Testis (tissue), 3 donors: ENCODE results near the gene COASY. TPM values are rescaled to one million over a fixed set of nuclear protein-coding genes. Genes with fewer than 3 reads are reported as not detected.
"Not testable (repeated sequence)": the region's sequence is repeated elsewhere in the genome, so short reads cannot be mapped to it uniquely, and the experiment has no call there.

Source experiments
- DNase-seq: peaks from one replicate; pipeline ENCODE4 v3.0.0-alpha.2; 2019
- H3K27ac ChIP-seq, 2 donors: fragments of 200-600 bp; sonication (generic); one replicate each; pipeline ENCODE4 v1.5.1; 2019
- H3K27me3 ChIP-seq: fragments of 200-600 bp; sonication (generic); one replicate; pipeline ENCODE4 v1.5.1; 2019
- H3K36me3 ChIP-seq: fragments of 200-600 bp; sonication (generic); one replicate; pipeline ENCODE4 v1.5.1; 2017; ENCODE audit warnings: low read depth; ENCODE audit errors: missing control alignments
- H3K4me1 ChIP-seq: fragments of 200-600 bp; sonication (generic); one replicate; pipeline ENCODE4 v1.5.1; 2019
- H3K4me3 ChIP-seq, 2 donors: fragments of 200-600 bp; sonication (generic); one replicate each; pipeline ENCODE4 v1.5.1; 2017 to 2019
- H3K9me3 ChIP-seq: fragments of 200-600 bp; sonication (generic); one replicate; pipeline ENCODE4 v1.5.1; 2017
- POLR2A ChIP-seq: fragments of 450-650 bp; IDR thresholded peaks from one replicate; pipeline ENCODE4 v1.6.1; 2017; ENCODE audit warnings: antibody characterized with exemption, mild to moderate bottlenecking, moderate library complexity
- WGBS, 2 donors: methylation state at CpG; one replicate each; pipeline ENCODE4 v1.1.5; 2018; 5-methylcytosine and 5-hydroxymethylcytosine counted together
- intact Hi-C: fragments of 100-400 bp; cut with DNase I; formaldehyde crosslinking; loops from one replicate; pipeline ENCODE4 v1.15.1; 2023; ENCODE audit warnings: low total_unique reads
- polyA plus RNA-seq: library from polyadenylated mRNA; stranded (reverse); fragments of 350-450 nt; fragmentation: Illumina TruSeq; extraction: RNeasy Lipid Tissue Mini Kit (QIAGEN cat#74804); gene quantifications from one replicate; pipeline ENCODE4 v1.2.3, GENCODE V29; 2014; ENCODE audit warnings: low read depth, low replicate concordance; ENCODE audit not compliant: insufficient read depth
- total RNA-seq, 2 donors: library from RNA; depleted of rRNA; stranded (reverse); fragments of >200 nt; gene quantifications; one replicate each; pipeline ENCODE4 v1.2.3, GENCODE V29; 2016
- TF ChIP-seq, protein P1 (sequence below), 3 experiments: fragments of 450-650 bp in 2 of 3; fragments of 200-600 bp in 1 of 3; sonication (generic) in 1 of 3; IDR thresholded peaks; one replicate each; pipeline ENCODE4 v1.5.1; 2016 to 2019; ENCODE audit warnings: antibody characterized with exemption in 3 of 3, mild to moderate bottlenecking in 2 of 3, moderate library complexity in 1 of 3

COASY gene
- total and polyA plus RNA-seq, 3 donors from 2014 or later: 52.8 to 103 (median 68.5) TPM

DNA sequence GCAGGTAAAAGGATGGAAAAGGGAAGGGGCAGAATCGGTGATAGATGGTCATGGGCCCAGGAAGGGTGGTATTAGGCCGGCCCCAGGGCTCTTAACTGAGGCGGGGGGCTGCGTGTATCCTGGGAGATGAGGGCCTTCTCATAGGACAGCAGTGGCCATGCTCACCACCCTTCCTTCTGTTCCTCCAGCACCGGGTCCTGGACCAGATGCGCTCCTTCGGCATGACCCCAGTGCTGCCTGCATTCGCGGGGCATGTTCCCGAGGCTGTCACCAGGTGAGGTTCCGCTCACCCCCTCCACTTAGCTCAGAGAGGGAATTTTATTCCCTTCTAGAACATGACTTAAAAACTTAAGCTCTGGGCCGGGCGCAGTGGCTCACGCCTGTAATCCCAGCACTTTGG, 23.5 kb upstream of the COASY start:
- no peaks in the 10 kb centered on the region for H3K9me3 ChIP-seq
- no peaks in the 10 kb centered on the region for H3K36me3 ChIP-seq
- peaks cover 17% of the 10 kb centered on the region for H3K4me1 ChIP-seq
- no peak overlapping the region for H3K4me3 ChIP-seq
- TF ChIP-seq, protein P1, sequence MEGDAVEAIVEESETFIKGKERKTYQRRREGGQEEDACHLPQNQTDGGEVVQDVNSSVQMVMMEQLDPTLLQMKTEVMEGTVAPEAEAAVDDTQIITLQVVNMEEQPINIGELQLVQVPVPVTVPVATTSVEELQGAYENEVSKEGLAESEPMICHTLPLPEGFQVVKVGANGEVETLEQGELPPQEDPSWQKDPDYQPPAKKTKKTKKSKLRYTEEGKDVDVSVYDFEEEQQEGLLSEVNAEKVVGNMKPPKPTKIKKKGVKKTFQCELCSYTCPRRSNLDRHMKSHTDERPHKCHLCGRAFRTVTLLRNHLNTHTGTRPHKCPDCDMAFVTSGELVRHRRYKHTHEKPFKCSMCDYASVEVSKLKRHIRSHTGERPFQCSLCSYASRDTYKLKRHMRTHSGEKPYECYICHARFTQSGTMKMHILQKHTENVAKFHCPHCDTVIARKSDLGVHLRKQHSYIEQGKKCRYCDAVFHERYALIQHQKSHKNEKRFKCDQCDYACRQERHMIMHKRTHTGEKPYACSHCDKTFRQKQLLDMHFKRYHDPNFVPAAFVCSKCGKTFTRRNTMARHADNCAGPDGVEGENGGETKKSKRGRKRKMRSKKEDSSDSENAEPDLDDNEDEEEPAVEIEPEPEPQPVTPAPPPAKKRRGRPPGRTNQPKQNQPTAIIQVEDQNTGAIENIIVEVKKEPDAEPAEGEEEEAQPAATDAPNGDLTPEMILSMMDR (IDR thresholded peaks at IDR 0.05): no peak
- no peak for TF ChIP-seq POLR2A
- H3K27me3 ChIP-seq: no peaks in the 10 kb centered on the region
- no peak overlapping the region for H3K27ac ChIP-seq
- 94% methylated on average over 7 to 14 of the region's 14 CpGs for WGBS, 2 donors
- no peak for DNase-seq
- intact Hi-C loops: no loop called here

DNA sequence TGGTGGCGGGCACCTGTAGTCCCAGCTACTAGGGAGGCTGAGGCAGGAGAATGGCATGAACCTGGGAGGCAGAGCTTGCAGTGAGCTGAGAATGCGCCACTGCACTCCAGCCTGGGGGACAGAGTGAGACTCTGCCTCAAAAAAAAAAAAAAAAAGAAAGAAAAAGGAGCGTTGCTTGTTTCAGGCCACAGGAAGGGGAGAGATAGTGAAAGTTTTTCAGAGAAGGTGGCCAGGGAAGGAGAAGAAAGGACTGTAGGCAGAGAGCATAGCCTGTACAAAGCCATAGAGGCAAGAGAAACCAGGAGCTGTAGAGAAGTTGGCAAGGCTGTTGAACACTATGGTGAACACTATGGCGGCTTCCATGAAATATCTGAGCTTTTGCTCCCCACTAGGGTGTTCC, 21.4 kb upstream of the COASY start:
- intact Hi-C loops, DNase-seq, H3K36me3 ChIP-seq, H3K4me3 ChIP-seq, H3K27ac ChIP-seq, H3K27me3 ChIP-seq, H3K9me3 ChIP-seq: not testable (repeated sequence)
- H3K4me1 ChIP-seq: peaks cover 13% of the 10 kb centered on the region
- 84 to 87% methylated on average over 4 of the region's 4 CpGs for WGBS, 2 donors

DNA sequence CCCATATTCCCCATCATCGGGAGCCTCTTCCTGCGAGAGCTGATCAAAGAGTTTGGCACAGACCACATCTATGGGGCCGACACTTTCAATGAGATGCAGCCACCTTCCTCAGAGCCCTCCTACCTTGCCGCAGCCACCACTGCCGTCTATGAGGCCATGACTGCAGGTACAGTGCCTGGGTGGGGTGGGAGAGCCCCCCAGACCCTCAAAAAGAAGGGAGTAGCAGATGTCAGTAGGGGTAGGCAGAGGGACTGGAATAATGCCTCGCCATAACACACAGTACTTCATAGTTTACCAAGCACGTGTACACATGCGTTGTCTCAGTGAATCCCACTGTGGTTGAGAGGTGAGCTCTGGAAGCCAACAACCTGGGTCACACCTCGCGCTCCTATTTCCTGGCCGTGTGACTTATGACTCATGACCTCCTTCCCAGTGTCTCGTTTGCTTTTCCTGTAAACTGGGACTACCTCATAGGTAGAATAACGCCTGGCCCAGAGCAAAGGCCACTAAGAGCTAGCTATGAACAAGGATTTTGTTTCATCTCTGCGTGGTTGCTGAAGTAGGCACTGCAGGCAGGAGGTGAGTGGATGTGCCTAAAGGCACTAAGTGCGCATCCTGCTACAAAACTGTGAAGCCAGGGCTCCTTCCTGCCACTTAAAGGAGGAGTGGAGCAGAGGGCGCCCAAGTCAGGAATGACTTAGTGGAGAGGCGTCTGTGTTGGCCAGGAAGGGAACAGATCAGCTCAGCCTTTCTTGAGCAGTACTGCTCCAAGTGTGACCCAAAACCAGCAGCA, 20.7 kb upstream of the COASY start:
- no peak for DNase-seq
- no peaks in the 10 kb centered on the region for H3K36me3 ChIP-seq
- TF ChIP-seq, protein P1 (IDR thresholded peaks at IDR 0.05): no peak
- TF ChIP-seq POLR2A: no peak
- no peak overlapping the region for H3K27ac ChIP-seq
- peaks cover 10% of the 10 kb centered on the region for H3K4me1 ChIP-seq
- H3K27me3 ChIP-seq: no peaks in the 10 kb centered on the region
- no peaks in the 10 kb centered on the region for H3K9me3 ChIP-seq
- intact Hi-C loops: no loop called here
- no peak overlapping the region for H3K4me3 ChIP-seq
- WGBS, 2 donors: 86 to 88% methylated on average over 17 of the region's 17 CpGs

DNA sequence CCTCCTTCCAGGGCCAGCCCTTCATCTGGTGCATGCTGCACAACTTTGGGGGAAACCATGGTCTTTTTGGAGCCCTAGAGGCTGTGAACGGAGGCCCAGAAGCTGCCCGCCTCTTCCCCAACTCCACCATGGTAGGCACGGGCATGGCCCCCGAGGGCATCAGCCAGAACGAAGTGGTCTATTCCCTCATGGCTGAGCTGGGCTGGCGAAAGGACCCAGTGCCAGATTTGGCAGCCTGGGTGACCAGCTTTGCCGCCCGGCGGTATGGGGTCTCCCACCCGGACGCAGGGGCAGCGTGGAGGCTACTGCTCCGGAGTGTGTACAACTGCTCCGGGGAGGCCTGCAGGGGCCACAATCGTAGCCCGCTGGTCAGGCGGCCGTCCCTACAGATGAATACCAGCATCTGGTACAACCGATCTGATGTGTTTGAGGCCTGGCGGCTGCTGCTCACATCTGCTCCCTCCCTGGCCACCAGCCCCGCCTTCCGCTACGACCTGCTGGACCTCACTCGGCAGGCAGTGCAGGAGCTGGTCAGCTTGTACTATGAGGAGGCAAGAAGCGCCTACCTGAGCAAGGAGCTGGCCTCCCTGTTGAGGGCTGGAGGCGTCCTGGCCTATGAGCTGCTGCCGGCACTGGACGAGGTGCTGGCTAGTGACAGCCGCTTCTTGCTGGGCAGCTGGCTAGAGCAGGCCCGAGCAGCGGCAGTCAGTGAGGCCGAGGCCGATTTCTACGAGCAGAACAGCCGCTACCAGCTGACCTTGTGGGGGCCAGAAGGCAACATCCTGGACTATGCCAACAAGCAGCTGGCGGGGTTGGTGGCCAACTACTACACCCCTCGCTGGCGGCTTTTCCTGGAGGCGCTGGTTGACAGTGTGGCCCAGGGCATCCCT, 18.5 kb upstream of the COASY start:
- no peaks in the 10 kb centered on the region for H3K9me3 ChIP-seq
- H3K4me3 ChIP-seq: no peak overlapping the region
- H3K27me3 ChIP-seq: no peaks in the 10 kb centered on the region
- no peak for TF ChIP-seq POLR2A
- TF ChIP-seq, protein P1 (IDR thresholded peaks at IDR 0.05): no peak
- no peaks in the 10 kb centered on the region for H3K36me3 ChIP-seq
- 64 to 77% methylated on average over 13 to 35 of the region's 39 CpGs for WGBS, 2 donors
- peaks cover 5% of the 10 kb centered on the region for H3K4me1 ChIP-seq
- intact Hi-C loops: no loop called here
- DNase-seq: no peak
- H3K27ac ChIP-seq: peak overlapping the region in 1 of 2 donors; percentile 19

DNA sequence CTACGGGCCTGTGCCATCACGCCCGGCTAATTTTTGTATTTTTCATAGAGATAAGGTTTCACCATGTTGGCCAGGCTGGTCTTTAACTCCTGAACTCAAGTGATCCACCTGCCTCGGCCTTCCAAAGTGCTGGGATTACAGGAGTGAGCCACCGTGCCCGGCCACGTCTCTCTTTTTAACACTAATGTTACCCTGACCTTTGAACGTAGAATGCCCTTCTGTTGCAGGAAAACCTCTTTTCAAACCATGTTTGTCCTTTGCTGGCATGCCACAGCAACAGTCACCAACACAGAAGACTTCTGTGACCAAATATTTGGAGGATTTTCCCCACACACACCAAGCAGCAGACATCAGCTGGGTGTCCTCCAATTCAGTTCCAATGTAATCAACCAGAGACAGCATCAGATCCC, 17.1 kb upstream of the COASY start:
- H3K9me3 ChIP-seq: no peaks in the 10 kb centered on the region
- no peak overlapping the region for H3K27ac ChIP-seq
- no peaks in the 10 kb centered on the region for H3K36me3 ChIP-seq
- H3K4me3 ChIP-seq: no peak overlapping the region
- no peak for TF ChIP-seq POLR2A
- TF ChIP-seq, protein P1 (IDR thresholded peaks at IDR 0.05): no peak
- intact Hi-C loops: no loop called here
- WGBS, 2 donors: 75% methylated on average over 8 of the region's 8 CpGs
- H3K4me1 ChIP-seq: peaks cover 5% of the 10 kb centered on the region
- no peak for DNase-seq
- no peaks in the 10 kb centered on the region for H3K27me3 ChIP-seq

DNA sequence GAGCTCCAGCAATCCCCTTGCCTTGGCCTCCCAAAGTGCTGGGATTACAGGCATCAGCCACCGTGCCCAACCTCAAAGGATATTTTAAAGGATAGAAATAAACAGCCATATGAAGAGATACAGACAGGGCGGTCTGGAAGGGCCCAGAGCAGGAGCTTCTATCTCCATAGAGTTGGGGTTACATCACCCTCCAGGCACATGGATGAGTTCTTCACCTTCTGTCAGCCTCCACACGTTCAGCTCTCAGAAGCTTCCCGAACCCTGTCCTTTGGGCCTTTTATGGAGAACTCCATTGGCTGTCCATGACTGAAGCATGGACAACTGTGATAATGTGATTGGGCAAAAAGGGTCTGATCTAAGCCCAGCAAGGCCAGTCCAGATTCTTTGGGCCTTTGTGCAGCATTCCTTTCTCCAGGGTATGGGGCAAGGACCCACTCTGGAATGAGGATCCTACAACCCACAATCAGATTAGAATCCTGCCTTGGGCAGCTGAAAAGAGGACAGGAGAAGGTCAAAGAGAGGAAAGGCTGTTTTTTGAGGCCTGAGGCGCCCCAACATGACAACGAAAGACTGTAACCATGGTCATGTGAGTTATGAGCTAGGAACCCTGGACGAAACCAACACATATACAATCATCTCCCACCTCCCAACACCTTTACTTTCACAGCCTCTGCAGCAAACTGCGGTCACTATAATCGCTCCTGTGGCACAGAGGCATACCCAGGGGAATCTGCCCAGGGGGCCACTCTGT, 16.0 kb upstream of the COASY start:
- H3K4me3 ChIP-seq, H3K27me3 ChIP-seq, H3K27ac ChIP-seq, intact Hi-C loops, H3K9me3 ChIP-seq, H3K4me1 ChIP-seq, H3K36me3 ChIP-seq, DNase-seq: not testable (repeated sequence)
- WGBS, 2 donors: 91 to 100% methylated on average over 4 to 9 of the region's 9 CpGs
